HG02623 (cell line): Measurements from ENCODE around the gene EIF4G2.
A peak's percentile ranks its signal among the peaks of the same experiment; 100 is the strongest.

Experiments used
- ATAC-seq: cut with Tn5 transposase; IDR thresholded peaks from one replicate; pipeline ENCODE4 v1.9.1; 2021; ENCODE audit warnings: moderate library complexity; ENCODE audit not compliant: unreplicated experiment

Gene EIF4G2

GRCh38 chr11:10777806-10778205 is 30.9 kb downstream of the EIF4G2 start:
- no peak for ATAC-seq

GRCh38 chr11:10777393-10777793 is 31.3 kb downstream of the EIF4G2 start:
- no peak for ATAC-seq

GRCh38 chr11:10774811-10775210 is 33.9 kb downstream of the EIF4G2 start:
- no peak for ATAC-seq

GRCh38 chr11:10771457-10771856 is 37.3 kb downstream of the EIF4G2 start:
- ATAC-seq: no peak

- no peak for ATAC-seq
Observed at GRCh38 chr11:10770626-10771254, 38.0 kb downstream of the EIF4G2 start.

GRCh38 chr11:10764412-10764811 is 44.3 kb downstream of the EIF4G2 start:
- no peak for ATAC-seq

- no peak for ATAC-seq
Observed at GRCh38 chr11:10763766-10764165, 45.0 kb downstream of the EIF4G2 start.

GRCh38 chr11:10762913-10763421 is 45.8 kb downstream of the EIF4G2 start:
- no peak for ATAC-seq

- ATAC-seq: peak; percentile 84
Observed at GRCh38 chr11:10762185-10762584, 46.5 kb downstream of the EIF4G2 start.

GRCh38 chr11:10761085-10761698 is 47.5 kb downstream of the EIF4G2 start:
- no peak for ATAC-seq

GRCh38 chr11:10758957-10759356 is 49.8 kb downstream of the EIF4G2 start:
- ATAC-seq: no peak

- ATAC-seq: no peak
Observed at GRCh38 chr11:10752486-10752885, 56.2 kb downstream of the EIF4G2 start.

- no peak for ATAC-seq
Observed at GRCh38 chr11:10752061-10752460, 56.7 kb downstream of the EIF4G2 start.

- ATAC-seq: peak; percentile 14
Observed at GRCh38 chr11:10751581-10751940, 57.2 kb downstream of the EIF4G2 start.

GRCh38 chr11:10750838-10751580 is 57.7 kb downstream of the EIF4G2 start, which contains the start of gene CTR9:
CTR9 (plus strand) TSS chr11:10751246; CDS start chr11:10751413, 167 bp downstream.
- ATAC-seq: peak; percentile 95

GRCh38 chr11:10749476-10749875 is 59.2 kb downstream of the EIF4G2 start:
- ATAC-seq: no peak

GRCh38 chr11:10747733-10748132 is 61.0 kb downstream of the EIF4G2 start:
- no peak for ATAC-seq
